ENCODE results near the gene FOLR2. TPM values are rescaled to one million over a fixed set of nuclear protein-coding genes. Genes with fewer than 3 reads are reported as not detected.

FOLR2 gene
- total RNA-seq, 4 donors from 2014 or later: 0.51 to 52.1 (median 19.9) TPM

DNA sequence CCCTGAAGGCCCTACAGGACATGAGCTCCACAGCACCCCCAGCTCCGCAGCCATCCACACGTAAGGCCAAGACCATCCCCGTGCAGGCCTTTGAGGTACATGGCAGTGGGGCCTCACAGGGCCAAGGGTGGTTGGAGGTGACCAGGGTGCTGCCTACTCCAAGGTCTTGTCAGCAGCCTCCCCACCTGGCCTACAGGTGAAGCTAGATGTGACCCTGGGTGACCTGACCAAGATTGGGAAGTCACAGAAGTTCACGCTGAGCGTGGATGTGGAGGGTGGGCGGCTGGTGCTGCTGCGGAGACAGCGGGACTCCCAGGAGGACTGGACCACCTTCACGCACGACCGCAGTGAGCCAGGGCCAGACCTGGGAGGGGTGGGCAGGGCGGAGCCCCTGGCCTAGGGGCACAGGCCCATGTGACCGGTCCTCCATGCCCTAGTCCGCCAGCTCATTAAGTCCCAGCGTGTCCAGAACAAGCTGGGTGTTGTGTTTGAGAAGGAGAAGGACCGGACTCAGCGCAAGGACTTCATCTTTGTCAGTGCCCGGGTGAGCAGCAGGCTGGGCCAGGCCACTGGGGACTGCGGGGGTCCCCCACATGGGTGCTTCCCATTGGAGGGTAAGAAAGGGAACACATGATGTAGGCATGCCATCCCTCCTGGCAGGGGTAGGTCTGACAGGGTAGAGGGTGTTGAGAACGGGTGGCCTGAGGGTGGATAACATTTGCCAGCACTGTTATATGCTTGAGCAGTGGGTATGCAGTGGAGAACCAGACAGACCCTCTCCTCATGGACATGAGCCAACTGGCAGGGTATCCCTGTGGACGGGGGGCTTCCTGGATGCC, 13.6 kb downstream of the FOLR2 start:
- no peaks in the 10 kb centered on the region for H3K9me3 ChIP-seq
- no peaks in the 10 kb centered on the region for H3K36me3 ChIP-seq
- H3K27me3 ChIP-seq: no peaks in the 10 kb centered on the region
- no peak overlapping the region for H3K4me3 ChIP-seq
- H3K4me1 ChIP-seq: peaks cover 0 to 7% of the 10 kb centered on the region in 2 donors
- no peak overlapping the region for H3K27ac ChIP-seq
- no peak for TF ChIP-seq POLR2A (IDR thresholded peaks at IDR 0.05)
- TF ChIP-seq, protein P1, sequence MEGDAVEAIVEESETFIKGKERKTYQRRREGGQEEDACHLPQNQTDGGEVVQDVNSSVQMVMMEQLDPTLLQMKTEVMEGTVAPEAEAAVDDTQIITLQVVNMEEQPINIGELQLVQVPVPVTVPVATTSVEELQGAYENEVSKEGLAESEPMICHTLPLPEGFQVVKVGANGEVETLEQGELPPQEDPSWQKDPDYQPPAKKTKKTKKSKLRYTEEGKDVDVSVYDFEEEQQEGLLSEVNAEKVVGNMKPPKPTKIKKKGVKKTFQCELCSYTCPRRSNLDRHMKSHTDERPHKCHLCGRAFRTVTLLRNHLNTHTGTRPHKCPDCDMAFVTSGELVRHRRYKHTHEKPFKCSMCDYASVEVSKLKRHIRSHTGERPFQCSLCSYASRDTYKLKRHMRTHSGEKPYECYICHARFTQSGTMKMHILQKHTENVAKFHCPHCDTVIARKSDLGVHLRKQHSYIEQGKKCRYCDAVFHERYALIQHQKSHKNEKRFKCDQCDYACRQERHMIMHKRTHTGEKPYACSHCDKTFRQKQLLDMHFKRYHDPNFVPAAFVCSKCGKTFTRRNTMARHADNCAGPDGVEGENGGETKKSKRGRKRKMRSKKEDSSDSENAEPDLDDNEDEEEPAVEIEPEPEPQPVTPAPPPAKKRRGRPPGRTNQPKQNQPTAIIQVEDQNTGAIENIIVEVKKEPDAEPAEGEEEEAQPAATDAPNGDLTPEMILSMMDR (IDR thresholded peaks at IDR 0.05): no peak
- intact Hi-C loops (cut with DNase I; ENCODE audit: low total_unique reads): no loop called here
- DNase-seq: no peak

DNA sequence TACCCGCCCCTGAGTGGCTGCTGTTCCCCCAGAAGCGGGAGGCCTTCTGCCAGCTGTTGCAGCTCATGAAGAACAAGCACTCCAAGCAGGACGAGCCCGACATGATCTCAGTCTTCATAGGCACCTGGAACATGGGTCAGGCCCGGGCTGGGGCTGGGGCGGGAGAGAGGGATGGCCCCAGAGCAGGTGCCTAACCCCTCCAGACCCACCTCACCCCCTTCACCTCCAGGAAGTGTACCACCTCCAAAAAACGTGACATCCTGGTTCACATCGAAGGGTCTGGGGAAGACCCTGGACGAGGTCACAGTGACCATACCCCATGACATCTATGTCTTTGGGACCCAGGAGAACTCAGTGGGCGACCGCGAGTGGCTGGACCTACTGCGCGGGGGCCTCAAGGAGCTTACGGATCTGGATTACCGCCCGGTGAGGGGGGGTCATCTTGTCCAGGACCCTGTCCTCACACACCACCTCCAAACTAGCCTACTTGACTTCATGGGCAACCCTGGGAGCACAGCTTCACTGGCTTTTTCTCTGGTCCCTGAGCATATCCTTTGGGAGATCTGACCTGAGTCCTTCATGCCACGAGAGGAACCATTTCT, 14.3 kb downstream of the FOLR2 start:
- no peaks in the 10 kb centered on the region for H3K4me1 ChIP-seq
- H3K9me3 ChIP-seq: no peaks in the 10 kb centered on the region
- no peak overlapping the region for H3K4me3 ChIP-seq
- H3K27ac ChIP-seq: no peak overlapping the region
- TF ChIP-seq, protein P1 (IDR thresholded peaks at IDR 0.05): no peak
- TF ChIP-seq POLR2A (IDR thresholded peaks at IDR 0.05): no peak
- intact Hi-C loops (cut with DNase I; ENCODE audit: low total_unique reads): no loop called here
- no peaks in the 10 kb centered on the region for H3K36me3 ChIP-seq
- DNase-seq: no peak
- H3K27me3 ChIP-seq: no peaks in the 10 kb centered on the region

DNA sequence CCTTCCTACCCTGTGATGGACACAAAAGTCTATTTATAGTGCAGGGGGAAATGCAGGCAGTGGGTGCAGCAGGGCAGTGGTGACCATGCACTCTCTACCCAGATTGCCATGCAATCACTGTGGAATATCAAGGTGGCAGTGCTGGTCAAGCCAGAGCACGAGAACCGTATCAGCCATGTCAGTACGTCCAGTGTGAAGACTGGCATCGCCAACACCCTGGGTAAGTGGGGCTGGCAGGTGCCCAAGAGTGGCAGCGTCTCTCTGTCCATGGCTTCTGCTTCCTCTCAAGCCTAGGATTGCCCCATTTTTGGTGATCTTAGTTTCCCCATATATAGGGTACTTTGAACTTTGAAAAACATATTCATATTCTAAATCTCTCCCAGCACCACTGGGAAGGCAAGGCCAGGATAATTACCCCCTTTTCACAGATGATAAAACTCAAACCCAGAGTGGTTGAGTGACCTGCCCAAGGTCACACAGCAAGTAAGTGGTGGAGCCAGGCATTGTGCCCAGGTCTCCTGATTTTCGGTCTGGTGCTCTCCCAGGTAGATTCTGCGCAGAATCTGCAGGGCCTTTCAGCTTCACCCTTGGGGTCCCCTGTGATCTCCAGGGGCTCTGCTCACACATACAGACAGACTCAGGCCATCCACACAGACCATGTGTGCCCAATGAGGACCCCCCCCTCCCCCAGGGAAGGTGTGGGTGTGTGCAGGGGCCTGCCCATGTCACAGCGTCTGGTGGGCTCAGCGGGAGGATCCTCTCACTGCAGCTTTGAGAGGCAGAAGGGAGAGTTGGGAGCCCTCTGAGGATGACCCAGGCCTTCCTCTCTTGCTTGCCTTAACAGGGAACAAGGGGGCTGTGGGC, 15.0 kb downstream of the FOLR2 start:
- no peaks in the 10 kb centered on the region for H3K4me1 ChIP-seq
- TF ChIP-seq POLR2A (IDR thresholded peaks at IDR 0.05): no peak
- TF ChIP-seq, protein P1 (IDR thresholded peaks at IDR 0.05): no peak
- H3K9me3 ChIP-seq: no peaks in the 10 kb centered on the region
- intact Hi-C loops (cut with DNase I; ENCODE audit: low total_unique reads): no loop called here
- H3K36me3 ChIP-seq: no peaks in the 10 kb centered on the region
- no peak for DNase-seq
- no peak overlapping the region for H3K27ac ChIP-seq
- H3K27me3 ChIP-seq: no peaks in the 10 kb centered on the region
- H3K4me3 ChIP-seq: no peak overlapping the region

DNA sequence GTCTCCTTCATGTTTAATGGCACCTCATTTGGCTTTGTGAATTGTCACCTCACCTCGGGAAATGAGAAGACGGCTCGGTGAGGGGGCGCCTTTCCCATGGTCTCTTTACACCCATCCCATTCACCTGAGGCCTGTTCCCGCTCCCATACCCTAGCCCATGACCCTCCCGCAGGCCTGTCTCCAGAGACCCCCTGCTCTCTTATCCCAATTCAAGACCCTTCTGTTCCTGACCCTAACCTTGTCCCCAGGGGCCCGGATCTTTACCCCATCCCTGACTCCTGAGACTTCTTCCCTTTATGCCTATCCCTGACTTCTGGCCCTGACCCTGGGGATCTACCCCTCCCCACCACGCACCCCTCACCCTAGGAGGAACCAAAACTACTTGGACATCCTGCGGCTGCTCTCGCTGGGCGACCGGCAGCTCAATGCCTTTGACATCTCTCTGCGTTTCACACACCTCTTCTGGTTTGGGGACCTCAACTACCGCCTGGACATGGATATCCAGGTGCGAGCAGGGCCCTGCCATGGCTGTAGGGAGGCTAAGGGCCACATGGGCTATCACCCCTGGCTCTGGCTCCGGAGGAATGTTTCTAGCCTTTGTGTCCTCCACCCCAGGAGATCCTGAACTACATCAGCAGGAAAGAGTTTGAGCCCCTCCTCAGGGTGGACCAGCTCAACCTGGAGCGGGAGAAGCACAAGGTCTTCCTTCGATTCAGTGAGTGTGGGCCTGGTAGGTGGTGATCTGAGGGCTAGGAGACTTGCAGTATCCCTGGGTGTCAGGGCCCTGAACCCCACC, 15.9 kb downstream of the FOLR2 start:
- no peak for TF ChIP-seq POLR2A (IDR thresholded peaks at IDR 0.05)
- TF ChIP-seq, protein P1 (IDR thresholded peaks at IDR 0.05): no peak
- Histone ChIP-seq H3K4me3 (no peak overlapping the region), H3K36me3 (no peaks in the 10 kb centered on the region), H3K4me1 (no peaks in the 10 kb centered on the region), H3K9me3 (no peaks in the 10 kb centered on the region), H3K27me3 (no peaks in the 10 kb centered on the region), H3K27ac (no peak overlapping the region)
- no peak for DNase-seq
- intact Hi-C loops (cut with DNase I; ENCODE audit: low total_unique reads): no loop called here
